Skeletal muscle tissue (tissue), 4 donors: ENCODE data around the gene ARMH3. TPM values are rescaled to one million over a fixed set of nuclear protein-coding genes. Genes with fewer than 3 reads are reported as not detected.

Source experiments
- H3K27ac ChIP-seq: one replicate; pipeline ENCODE4 v1.7.0; 2013; ENCODE audit warnings: mild to moderate bottlenecking, low read depth, low read length, inconsistent platforms
- H3K27me3 ChIP-seq, 3 donors: one replicate each; pipeline ENCODE4 v1.7.0; 2013; ENCODE audit warnings: low read length in 3 of 3; ENCODE audit not compliant: control insufficient read depth in 3 of 3, insufficient read depth in 3 of 3
- H3K36me3 ChIP-seq, 3 donors: one replicate each; pipeline ENCODE4 v1.7.0; 2013; ENCODE audit warnings: low read length in 3 of 3; ENCODE audit not compliant: control insufficient read depth in 3 of 3, insufficient read depth in 3 of 3
- H3K4me1 ChIP-seq, 3 donors: one replicate each; pipeline ENCODE4 v1.7.0; 2013; ENCODE audit warnings: low read length in 3 of 3, mild to moderate bottlenecking in 3 of 3; ENCODE audit not compliant: control insufficient read depth in 3 of 3, insufficient read depth in 3 of 3
- H3K4me3 ChIP-seq, 3 donors: one replicate each; pipeline ENCODE4 v1.7.0; 2013; ENCODE audit warnings: low read length in 3 of 3
- H3K9ac ChIP-seq, 3 donors: one replicate each; pipeline ENCODE4 v1.7.0; 2013; ENCODE audit warnings: low read length in 3 of 3, mild to moderate bottlenecking in 3 of 3, moderate library complexity in 2 of 3, low read depth in 1 of 3
- H3K9me3 ChIP-seq, 3 donors: one replicate each; pipeline ENCODE4 v1.7.0; 2013; ENCODE audit warnings: low read length in 3 of 3; ENCODE audit not compliant: control insufficient read depth in 3 of 3
- total RNA-seq: library from RNA; depleted of rRNA; stranded (reverse); fragments of >200 nt; gene quantifications from one replicate; pipeline ENCODE4 v1.2.3, GENCODE V29; 2014
- donor health status: Osteomylitis.

ARMH3 gene
- total RNA-seq, 1 donor from 2014 or later, result 13.0 TPM

DNA sequence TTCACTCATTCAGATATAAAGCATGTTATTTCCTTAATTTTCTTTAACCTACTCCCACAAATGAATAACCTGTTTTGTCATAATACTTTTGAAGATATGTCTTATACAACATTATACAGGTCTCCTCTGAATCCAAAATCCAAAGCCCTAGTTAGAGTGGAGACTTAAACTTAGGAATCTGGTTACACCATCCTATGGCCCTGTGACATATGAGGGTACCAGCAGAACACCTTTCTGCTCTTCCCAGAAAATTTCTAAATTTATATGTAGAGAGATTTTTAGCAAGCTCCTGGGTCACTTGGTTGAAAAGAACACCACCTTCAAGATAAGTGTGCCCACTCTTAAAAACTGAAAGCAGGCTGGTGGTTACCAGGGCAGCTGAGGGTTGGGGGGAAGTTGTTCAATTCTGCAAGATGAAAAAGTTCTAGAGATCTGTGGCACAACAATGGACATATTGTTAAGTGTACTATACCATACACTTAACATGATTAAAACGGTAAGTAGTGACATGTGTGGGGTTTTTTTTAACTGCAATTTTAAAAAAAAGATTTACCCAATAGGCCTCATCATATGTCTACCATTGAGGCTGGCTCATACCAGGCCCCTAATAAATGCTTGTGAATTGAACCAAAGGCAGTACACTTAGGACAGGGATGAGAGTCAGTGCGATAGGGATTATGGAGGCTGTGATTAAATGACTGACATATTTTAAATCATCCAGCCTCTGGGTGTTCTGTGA is 174.8 kb downstream of the ARMH3 start:
- Histone ChIP-seq H3K36me3 (peaks cover 0 to 6% (median 0%) of the 10 kb centered on the region in 3 donors), H3K9me3 (no peaks in the 10 kb centered on the region), H3K9ac (no peak overlapping the region), H3K27me3 (no peaks in the 10 kb centered on the region), H3K4me3 (no peak overlapping the region), H3K4me1 (no peaks in the 10 kb centered on the region), H3K27ac (no peak overlapping the region)

DNA sequence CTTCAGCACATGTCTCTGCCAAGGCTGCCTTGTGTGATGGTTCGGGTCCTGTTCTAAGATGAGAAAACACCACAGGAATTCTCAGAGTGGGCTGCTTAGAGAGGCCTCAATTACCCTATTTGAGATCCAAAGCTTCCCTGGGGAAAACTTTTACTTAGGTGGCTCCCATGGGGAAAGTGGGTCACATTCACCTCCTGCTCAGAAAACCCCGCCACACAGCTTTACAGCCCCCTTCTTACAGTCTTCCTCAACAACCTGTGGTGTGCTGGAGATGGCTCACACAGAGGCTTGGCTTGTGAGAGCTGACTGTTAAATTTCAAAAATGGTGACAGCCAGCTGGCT is 175.8 kb downstream of the ARMH3 start:
- Histone ChIP-seq H3K27me3 (no peaks in the 10 kb centered on the region), H3K4me3 (no peak overlapping the region), H3K27ac (no peak overlapping the region), H3K9ac (no peak overlapping the region), H3K9me3 (no peaks in the 10 kb centered on the region), H3K4me1 (no peaks in the 10 kb centered on the region), H3K36me3 (peaks cover 0 to 6% (median 0%) of the 10 kb centered on the region in 3 donors)

DNA sequence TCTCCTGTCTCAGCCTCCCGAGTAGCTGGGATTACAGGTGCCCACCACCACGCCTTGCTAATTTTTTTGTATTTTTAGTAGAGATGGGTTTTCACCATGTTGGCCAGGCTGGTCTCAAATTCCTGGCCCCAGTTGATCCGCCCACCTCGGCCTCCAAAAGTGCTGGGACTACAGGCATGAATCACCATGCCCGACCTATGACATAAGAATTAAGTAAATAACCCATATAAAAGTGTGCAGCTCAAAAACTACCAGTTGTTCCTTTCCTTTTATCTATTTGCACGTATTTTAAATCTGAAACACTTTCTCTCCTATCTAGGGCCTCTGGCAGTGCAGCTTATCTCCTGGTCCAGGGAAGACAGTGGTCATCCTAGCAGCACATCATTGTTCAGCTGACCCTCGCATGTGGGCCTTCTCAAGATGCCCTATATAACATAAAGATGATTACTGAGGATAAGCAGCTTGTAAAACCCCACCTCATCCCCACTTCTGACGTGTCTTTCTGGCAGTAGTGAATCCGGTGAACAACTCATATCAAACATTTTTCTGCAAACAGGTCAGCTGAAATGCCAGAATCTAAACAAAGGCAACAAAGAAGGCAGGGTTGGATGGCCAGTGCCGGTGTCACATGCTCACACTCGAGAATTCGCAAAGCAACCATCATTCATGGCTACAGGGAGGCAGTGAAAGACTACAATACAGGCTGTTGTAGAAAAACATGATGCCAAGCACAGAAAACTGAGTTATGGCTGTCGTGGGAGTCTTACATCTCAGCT is 176.3 kb downstream of the ARMH3 start:
- Histone ChIP-seq H3K27ac (no peak overlapping the region), H3K4me1 (no peaks in the 10 kb centered on the region), H3K9ac (no peak overlapping the region), H3K4me3 (no peak overlapping the region), H3K9me3 (no peaks in the 10 kb centered on the region), H3K36me3 (peaks cover 0 to 6% (median 0%) of the 10 kb centered on the region in 3 donors), H3K27me3 (no peaks in the 10 kb centered on the region)

DNA sequence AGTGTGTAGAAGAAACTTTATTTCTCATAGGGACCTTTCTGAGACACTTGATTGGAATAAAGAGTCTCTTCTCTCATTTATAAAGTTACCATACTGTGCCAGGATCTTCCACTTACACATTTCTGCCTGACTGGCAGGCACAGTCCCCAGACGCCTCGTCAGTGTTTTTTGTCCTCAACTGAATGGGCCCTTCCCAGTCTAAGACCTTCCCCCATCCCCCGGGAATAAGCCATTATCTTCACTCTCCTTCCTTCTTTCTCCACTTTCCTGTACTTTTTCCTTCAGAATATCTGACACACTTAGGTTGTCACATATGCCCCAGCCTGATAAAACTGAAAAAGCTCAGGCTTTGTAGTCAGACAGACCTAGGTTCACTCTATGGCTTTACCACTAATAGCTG is 177.1 kb downstream of the ARMH3 start:
- Histone ChIP-seq H3K27me3 (no peaks in the 10 kb centered on the region), H3K4me1 (no peaks in the 10 kb centered on the region), H3K27ac (no peak overlapping the region), H3K4me3 (no peak overlapping the region), H3K9me3 (no peaks in the 10 kb centered on the region), H3K36me3 (peaks cover 0 to 6% (median 0%) of the 10 kb centered on the region in 3 donors), H3K9ac (no peak overlapping the region)

DNA sequence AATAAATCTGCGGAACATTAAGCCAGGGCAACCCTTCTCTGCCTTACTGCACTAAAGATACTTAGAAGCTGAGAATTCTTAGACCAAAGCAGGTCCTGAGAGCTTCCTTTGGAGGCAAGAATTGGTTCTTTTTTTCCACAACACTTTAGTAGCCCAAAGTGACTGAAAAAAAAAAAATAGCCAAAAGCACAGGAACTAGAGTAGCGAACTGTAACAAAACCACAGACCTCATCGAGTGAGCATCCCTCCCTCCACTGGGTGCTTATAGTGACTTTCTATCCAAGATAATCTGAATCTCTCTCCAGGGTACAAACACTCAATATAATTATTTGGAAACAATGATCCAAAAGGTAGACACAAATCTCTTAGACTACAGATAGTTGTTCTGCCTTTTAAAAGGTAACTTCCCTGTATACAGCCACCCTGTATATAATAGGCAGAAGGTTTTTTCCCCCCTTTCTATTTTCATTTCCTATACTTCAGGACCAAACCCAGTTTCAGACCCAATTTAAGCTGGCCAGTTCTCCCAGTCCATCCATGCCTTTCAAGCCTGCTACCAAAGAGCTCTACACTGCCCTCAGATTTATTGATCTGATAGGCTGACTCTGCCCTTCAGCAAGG is 180.8 kb downstream of the ARMH3 start:
- Histone ChIP-seq H3K9ac (no peak overlapping the region), H3K27ac (no peak overlapping the region), H3K36me3 (peaks cover 0 to 4% (median 0%) of the 10 kb centered on the region in 3 donors), H3K4me1 (no peaks in the 10 kb centered on the region), H3K27me3 (no peaks in the 10 kb centered on the region), H3K4me3 (no peak overlapping the region), H3K9me3 (no peaks in the 10 kb centered on the region)

DNA sequence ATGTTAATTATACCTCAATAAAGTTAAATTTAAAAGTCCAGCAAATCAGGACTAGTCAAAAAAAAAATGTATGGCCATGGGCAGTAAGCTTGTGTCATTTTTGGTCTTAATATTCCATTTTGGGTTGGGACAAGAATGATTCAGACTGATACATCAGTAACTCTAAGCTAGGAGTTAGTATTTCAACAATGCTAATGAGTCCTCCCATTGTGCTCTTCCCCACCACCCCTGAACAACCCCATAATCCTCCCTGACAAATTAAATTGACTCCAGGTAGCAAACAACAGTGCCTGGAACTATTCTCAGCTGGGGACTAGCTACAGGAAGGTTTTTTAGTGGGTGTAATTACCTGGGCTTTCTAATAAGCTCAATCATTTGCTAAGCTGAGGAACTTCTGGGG is 181.7 kb downstream of the ARMH3 start:
- H3K9ac ChIP-seq, result no peak overlapping the region
- H3K4me3 ChIP-seq, result no peak overlapping the region
- H3K27me3 ChIP-seq, result no peaks in the 10 kb centered on the region
- no peak overlapping the region for H3K27ac ChIP-seq
- H3K36me3 ChIP-seq, result no peaks in the 10 kb centered on the region
- H3K4me1 ChIP-seq, result no peaks in the 10 kb centered on the region
- no peaks in the 10 kb centered on the region for H3K9me3 ChIP-seq

DNA sequence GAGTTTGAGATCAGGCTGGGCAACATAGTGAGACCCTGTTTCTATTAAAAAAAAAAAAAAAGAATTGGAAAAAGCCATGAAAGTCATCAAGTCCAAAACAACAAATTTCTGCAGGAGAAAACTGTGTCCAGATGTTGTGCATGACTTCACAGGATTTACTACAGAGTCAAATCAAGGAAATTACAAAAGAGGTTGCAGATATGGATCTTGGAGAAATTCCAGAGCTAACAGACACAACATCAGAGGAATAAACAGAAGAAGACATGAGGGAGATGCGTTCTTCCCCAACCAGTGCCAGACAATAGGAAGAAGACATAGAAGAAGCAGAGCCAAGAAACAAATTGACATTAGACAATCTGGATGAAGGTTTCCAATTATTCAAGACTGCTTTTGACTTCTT is 188.0 kb downstream of the ARMH3 start:
- Histone ChIP-seq H3K27me3 (no peaks in the 10 kb centered on the region), H3K36me3 (no peaks in the 10 kb centered on the region), H3K4me3 (no peak overlapping the region), H3K27ac (no peak overlapping the region), H3K9me3 (no peaks in the 10 kb centered on the region), H3K4me1 (no peaks in the 10 kb centered on the region), H3K9ac (no peak overlapping the region)

DNA sequence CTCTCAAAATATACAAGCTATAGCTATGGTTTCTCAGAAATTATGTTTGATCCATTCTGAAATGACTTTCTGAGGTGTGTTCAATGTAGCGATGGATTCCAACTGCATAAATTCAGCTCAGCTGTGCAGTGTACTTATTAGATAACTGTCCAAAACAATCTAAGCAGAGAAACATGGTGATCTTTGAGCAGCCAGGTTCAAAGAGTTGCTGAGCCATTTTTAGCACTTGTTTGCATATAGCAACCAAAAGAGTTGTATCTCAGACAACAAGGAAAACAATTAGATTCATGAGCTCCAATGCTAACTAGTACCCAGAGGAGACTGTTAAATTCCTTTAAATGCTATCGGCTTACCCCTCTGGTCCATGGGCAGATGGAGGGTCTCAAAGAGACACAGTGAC is 196.4 kb downstream of the ARMH3 start:
- Histone ChIP-seq H3K27me3 (no peaks in the 10 kb centered on the region), H3K9me3 (peaks cover 0 to 2% (median 0%) of the 10 kb centered on the region in 3 donors), H3K4me1 (no peaks in the 10 kb centered on the region), H3K4me3 (no peak overlapping the region), H3K27ac (no peak overlapping the region), H3K36me3 (peaks cover 0 to 2% (median 0%) of the 10 kb centered on the region in 3 donors), H3K9ac (no peak overlapping the region)

DNA sequence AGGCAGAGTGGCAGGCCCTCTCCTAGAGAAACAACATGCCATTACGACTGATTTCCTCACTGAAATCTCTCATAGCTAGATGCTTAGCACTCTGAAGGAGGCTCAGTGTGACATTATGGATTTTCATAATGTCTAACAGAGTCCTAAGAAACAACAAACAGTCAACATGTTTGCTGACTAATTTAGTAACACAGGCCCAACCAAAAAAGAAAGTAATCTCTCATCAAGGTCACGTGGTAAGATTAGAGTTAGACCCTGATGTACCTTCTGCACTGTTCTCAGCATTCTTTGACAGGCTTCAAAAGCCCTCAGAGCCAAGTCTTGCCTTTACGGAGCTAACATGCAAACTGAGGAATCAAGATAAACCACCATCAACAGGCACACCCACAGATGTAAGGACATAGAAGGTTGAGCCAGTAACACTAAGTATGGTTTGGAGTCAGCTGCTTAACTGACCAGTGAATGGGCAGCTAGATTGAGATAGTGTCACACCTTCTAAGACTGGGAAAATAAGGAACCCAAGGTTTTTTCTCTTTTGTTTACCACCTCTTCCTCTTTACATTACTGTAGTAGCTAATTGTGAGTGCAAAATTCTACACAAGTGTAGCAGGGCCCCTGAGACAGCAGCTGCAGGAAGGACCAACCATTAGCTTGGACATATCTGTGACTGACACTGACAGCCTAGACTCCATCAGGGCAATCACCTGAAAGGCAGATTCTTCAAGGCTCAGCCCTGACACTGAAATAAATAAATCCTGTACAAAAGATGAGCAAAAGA is 197.1 kb downstream of the ARMH3 start:
- no peak overlapping the region for H3K9ac ChIP-seq
- H3K36me3 ChIP-seq, result peaks cover 0 to 2% (median 0%) of the 10 kb centered on the region in 3 donors
- no peaks in the 10 kb centered on the region for H3K27me3 ChIP-seq
- H3K4me3 ChIP-seq, result no peak overlapping the region
- H3K4me1 ChIP-seq, result no peaks in the 10 kb centered on the region
- H3K9me3 ChIP-seq, result peaks cover 0 to 2% (median 0%) of the 10 kb centered on the region in 3 donors
- no peak overlapping the region for H3K27ac ChIP-seq
